ENCODE data around the gene EMILIN3. TPM values are rescaled to one million over a fixed set of nuclear protein-coding genes. Genes with fewer than 3 reads are reported as not detected.

EMILIN3 gene
- total and polyA plus RNA-seq, 2 of the 4 experiments (the other 2 are of a cell fraction), result under 0.01 to 0.07 TPM

DNA sequence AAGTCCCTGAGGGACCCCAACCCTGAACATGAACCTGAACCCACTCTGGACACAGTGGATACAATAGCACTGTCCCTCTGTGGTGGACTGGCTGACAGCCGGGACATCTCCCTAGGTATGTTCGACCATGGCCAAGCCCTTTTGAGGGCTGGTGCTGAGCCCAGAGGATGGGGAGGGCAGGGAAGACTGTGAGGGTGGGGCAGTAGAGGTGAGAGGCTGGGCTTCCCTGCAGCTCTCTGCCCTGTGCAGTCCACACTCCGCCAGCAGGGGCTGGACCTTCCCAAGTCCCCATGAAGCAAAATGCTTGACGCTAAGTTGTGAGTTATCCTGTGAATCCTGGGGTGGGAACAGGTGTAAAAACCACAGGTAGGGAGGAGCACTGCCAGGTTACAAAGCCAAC lies 14.5 kb downstream of the EMILIN3 start:
- DNase-seq (no peak), ATAC-seq (ENCODE audit: low read depth) (no peak)
- Histone ChIP-seq H2BK120ac (ENCODE audit: low read depth, low read length) (no peak overlapping the region), H3K9me1 (ENCODE audit: insufficient read depth, low read length) (no peaks in the 10 kb centered on the region; the same call in 1 of the 2 replicates), H3K4ac (ENCODE audit: low read depth, low read length) (no peak overlapping the region), H2AK9ac (replicated peaks; ENCODE audit: low read depth, low read length, poor library complexity) (no peak overlapping the region), H3K56ac (ENCODE audit: extremely low read depth, insufficient read depth, low read length) (no peak overlapping the region), H3K4me1 (ENCODE audit: control insufficient read depth, insufficient read depth, low read length) (peaks cover 6% of the 10 kb centered on the region; the same call in 1 of the 2 replicates), H4K5ac (ENCODE audit: low read depth, low read length) (no peak overlapping the region), H3K14ac (replicated peaks; ENCODE audit: low read depth, low read length) (no peak overlapping the region), H2BK20ac (ENCODE audit: low read depth, low read length) (no peak overlapping the region), H3K18ac (ENCODE audit: low read depth, low read length) (no peak overlapping the region), H3K9me3 (ENCODE audit: control insufficient read depth, insufficient read depth, low read length) (no peaks in the 10 kb centered on the region), H3K9ac (ENCODE audit: low read depth, low read length) (no peak overlapping the region), H2AK5ac (ENCODE audit: low read depth, low read length) (no peak overlapping the region), H3K36me3 (ENCODE audit: control insufficient read depth, insufficient read depth, low read length) (no peaks in the 10 kb centered on the region; the same call in 1 of the 2 replicates), H3K27me3 (ENCODE audit: control insufficient read depth, insufficient read depth, low read length) (no peaks in the 10 kb centered on the region), H2BK15ac (ENCODE audit: low read depth, low read length) (no peak overlapping the region), H3K4me2 (ENCODE audit: low read depth, low read length) (no peak overlapping the region), H2BK5ac (ENCODE audit: low read depth, low read length, poor library complexity, severe bottlenecking) (no peak overlapping the region), H3K79me1 (ENCODE audit: low read depth in 1 of 2, low read length in 2 of 2) (no peaks in the 10 kb centered on the region), H4K91ac (ENCODE audit: insufficient read depth, low read depth, low read length) (no peak overlapping the region), H4K8ac (ENCODE audit: low read depth in 2 of 2, low read length in 2 of 2) (no peak overlapping the region), H4K20me1 (ENCODE audit: insufficient read depth, low read length) (no peaks in the 10 kb centered on the region), H3K4me3 (ENCODE audit: insufficient read depth, low read depth, low read length) (no peak overlapping the region), H3K23ac (ENCODE audit: low read depth, low read length) (no peak overlapping the region), H3K27ac (ENCODE audit: insufficient read depth, low read length) (no peak overlapping the region), H2AFZ (replicated peaks; ENCODE audit: low read length, poor library complexity) (no peak overlapping the region)
- in situ Hi-C loops (cut with MboI; ENCODE audit: low sequenced_read_pairs) (no loop called here), dilution Hi-C loops (cut with HindIII; ENCODE audit: low sequenced_read_pairs, unreplicated experiment) (no loop called here), intact Hi-C loops (cut with micrococcal nuclease) (no loop called here)
- TF ChIP-seq, protein P1, sequence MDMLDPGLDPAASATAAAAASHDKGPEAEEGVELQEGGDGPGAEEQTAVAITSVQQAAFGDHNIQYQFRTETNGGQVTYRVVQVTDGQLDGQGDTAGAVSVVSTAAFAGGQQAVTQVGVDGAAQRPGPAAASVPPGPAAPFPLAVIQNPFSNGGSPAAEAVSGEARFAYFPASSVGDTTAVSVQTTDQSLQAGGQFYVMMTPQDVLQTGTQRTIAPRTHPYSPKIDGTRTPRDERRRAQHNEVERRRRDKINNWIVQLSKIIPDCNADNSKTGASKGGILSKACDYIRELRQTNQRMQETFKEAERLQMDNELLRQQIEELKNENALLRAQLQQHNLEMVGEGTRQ (IDR thresholded peaks at IDR 0.05; ENCODE audit: low read depth, low read length), result no peak
- TF ChIP-seq RCOR1 (IDR thresholded peaks at IDR 0.05; ENCODE audit: insufficient replicate concordance, low read length) (no peak), CEBPB (IDR thresholded peaks at IDR 0.05; ENCODE audit: low read depth, low read length) (no peak), BHLHE40 (IDR thresholded peaks at IDR 0.05; ENCODE audit: low read depth, low read length) (no peak), MAFK (IDR thresholded peaks at IDR 0.05; ENCODE audit: low read depth, low read length) (no peak), RFX5 (IDR thresholded peaks at IDR 0.05; ENCODE audit: low read depth, low read length) (no peak), FOS (IDR thresholded peaks at IDR 0.05; ENCODE audit: low read depth, low read length) (no peak)
- TF ChIP-seq, protein P2, sequence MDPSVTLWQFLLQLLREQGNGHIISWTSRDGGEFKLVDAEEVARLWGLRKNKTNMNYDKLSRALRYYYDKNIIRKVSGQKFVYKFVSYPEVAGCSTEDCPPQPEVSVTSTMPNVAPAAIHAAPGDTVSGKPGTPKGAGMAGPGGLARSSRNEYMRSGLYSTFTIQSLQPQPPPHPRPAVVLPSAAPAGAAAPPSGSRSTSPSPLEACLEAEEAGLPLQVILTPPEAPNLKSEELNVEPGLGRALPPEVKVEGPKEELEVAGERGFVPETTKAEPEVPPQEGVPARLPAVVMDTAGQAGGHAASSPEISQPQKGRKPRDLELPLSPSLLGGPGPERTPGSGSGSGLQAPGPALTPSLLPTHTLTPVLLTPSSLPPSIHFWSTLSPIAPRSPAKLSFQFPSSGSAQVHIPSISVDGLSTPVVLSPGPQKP (IDR thresholded peaks at IDR 0.05; ENCODE audit: borderline replicate concordance, low read depth, low read length), result no peak
- ChIA-PET CTCF (no interaction called here), POLR2A (ENCODE audit: unreplicated experiment) (no interaction called here)
- WGBS, 2 experiments (ENCODE audit: extremely low coverage in 2 of 2, insufficient read length in 1 of 2), result 71% methylated on average over 1 of the region's 4 CpGs; no CpG with 5 or more reads in 1 of the 2 experiments
- BruUV-seq (replicated peaks), result no TSS peak

All from IMR-90 (cell line).